ENCODE measurements around the gene NKIRAS1.
"Not testable (repeated sequence)": the region's sequence is repeated elsewhere in the genome, so short reads cannot be mapped to it uniquely, and the experiment has no call there.

The NKIRAS1 gene

DNA sequence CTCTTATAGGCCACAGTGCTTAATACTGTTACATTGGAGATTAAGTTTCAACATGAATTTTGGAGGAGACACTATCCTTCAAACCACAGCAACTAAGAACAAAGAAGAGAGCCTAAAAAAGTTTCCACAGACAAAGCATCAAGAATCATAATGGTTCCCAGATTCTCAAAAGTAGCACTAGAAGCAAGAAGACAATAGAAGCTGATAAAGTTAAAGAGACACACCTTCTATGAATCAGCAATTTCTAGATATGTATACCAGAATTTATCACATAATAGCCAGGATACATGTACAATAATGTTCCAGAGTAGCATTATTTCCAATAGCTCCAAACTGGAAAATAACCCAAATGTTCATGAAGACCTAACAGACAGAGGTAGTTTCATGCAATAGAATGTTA is 12.2 kb downstream of the NKIRAS1 start:
- TF ChIP-seq ZNF274 (IDR thresholded peaks at IDR 0.05; ENCODE audit: low read depth, low read length) = no peak

GRCh38 chr3:23900744-23901143 is 16.0 kb downstream of the NKIRAS1 start:
- no peak overlapping the region for H3K4me3 ChIP-seq (ENCODE audit: low read length)
- no peak for TF ChIP-seq ZNF274 (IDR thresholded peaks at IDR 0.05; ENCODE audit: low read depth, low read length)

More for the DNA sequence above, 12.2 kb downstream of the NKIRAS1 start:
- no peak overlapping the region for H3K4me3 ChIP-seq (ENCODE audit: low read length)

DNA sequence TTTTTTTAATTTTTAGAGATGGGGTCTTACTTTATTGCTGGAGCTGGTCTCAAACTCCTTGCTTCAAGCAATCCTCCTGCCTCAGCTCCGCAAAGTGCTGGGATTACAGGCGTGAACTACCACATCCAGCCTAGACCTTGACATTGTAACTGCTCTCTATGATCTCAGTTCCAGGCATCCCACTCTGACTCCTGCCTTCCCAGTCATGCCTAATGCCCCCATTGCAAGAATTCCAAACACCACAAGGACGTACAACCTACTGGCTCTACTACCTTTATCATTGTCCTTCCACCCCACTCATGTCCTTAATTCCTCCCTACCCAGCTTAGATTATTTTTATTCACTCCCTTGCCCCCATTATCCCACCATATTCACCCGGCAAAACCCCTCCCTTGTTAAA is 21.6 kb downstream of the NKIRAS1 start:
- no peak for TF ChIP-seq ZNF274 (IDR thresholded peaks at IDR 0.05; ENCODE audit: low read depth, low read length)

DNA sequence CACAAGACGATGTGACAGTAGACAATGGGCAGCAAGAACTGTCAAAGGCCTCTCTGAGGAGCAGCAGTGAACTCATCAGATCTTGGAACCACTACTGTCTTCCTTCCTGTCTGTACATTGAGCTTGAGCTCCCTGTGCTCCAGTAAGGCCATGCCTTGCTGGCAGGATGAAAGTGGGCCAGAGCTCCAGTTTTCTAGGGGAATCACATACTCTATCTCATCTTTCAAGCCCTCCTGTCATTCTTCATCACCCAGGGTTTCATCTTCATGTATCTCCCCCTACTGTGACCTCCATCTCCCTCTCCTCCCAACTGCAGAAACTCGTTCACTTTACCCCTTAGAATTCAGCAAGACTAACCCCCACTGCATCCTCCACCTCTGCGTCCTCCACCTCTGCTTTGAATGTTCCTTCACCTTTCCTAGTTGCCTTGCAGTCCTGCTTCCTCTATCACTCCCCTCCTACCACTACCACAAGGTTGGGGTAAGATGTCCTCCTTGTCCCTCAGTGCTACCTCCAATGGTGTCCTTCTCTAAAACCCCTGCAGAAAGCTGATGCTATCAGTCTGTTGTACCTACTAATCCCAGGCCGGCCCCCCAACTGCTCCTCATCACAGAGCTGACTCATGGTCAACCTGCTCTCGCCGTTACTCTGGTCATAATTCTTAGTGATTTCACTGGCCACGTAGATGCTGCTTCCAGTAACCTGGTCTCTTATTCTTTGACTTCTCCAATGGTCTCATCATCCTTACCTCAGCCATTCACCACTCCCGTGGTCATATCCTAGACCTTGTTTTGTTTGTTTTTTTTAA is 22.3 kb downstream of the NKIRAS1 start:
- TF ChIP-seq ZNF274 (IDR thresholded peaks at IDR 0.05; ENCODE audit: low read depth, low read length) = no peak

More for the DNA sequence above, 21.6 kb downstream of the NKIRAS1 start:
- no peak overlapping the region for H3K4me3 ChIP-seq (ENCODE audit: low read length)

GRCh38 chr3:23889950-23890349 is 26.8 kb downstream of the NKIRAS1 start:
- TF ChIP-seq ZNF274 (IDR thresholded peaks at IDR 0.05; ENCODE audit: low read depth, low read length) = no peak
- H3K4me3 ChIP-seq (ENCODE audit: low read length) = no peak overlapping the region

More for the DNA sequence above, 22.3 kb downstream of the NKIRAS1 start:
- H3K4me3 ChIP-seq (ENCODE audit: low read length) = no peak overlapping the region

DNA sequence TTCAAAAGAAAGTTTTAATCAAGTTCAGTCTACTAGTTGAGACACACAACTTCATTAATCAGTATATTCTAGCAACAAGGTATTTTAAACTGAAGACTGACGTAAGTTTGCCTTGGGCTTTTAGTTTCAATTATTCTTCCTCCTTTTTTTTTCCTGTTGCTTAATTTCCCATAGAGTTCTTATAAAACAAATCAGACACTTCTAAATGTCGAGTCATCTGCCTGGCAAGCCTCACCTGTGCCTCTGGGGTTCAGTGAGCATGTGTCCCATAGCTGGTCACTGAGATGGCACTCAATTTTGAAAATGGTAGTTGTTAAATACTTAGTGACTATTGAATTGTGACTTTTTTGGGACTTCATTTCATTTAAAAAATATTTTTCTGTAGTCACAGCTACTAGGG is 27.4 kb downstream of the NKIRAS1 start:
- TF ChIP-seq ZNF274 (IDR thresholded peaks at IDR 0.05; ENCODE audit: low read depth, low read length) = no peak
- H3K4me3 ChIP-seq (ENCODE audit: low read length) = no peak overlapping the region

GRCh38 chr3:23888617-23889228 is 28.1 kb downstream of the NKIRAS1 start:
- no peak overlapping the region for H3K4me3 ChIP-seq (ENCODE audit: low read length)
- no peak for TF ChIP-seq ZNF274 (IDR thresholded peaks at IDR 0.05; ENCODE audit: low read depth, low read length)

GRCh38 chr3:23886311-23886710 is 30.5 kb downstream of the NKIRAS1 start:
- no peak overlapping the region for H3K4me3 ChIP-seq (ENCODE audit: low read length)
- TF ChIP-seq ZNF274 (IDR thresholded peaks at IDR 0.05; ENCODE audit: low read depth, low read length) = no peak

DNA sequence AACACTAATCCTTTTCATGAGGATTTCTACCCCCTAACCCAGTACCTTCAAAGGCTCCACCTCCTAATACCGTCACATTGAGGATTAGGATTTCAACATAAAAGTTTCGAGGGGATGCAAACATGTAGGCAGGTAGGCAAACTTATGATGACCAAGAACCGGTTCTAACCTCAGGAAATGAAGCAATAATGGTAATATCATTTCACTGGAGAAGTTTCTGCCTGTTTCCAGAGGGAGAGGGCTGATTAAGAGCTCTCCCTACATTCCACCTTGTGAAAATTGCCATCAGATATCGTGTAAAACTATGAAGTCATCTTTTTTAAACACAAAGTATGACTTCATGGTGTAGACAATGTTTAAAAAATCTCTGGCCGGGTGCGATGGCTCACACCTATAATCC is 31.6 kb downstream of the NKIRAS1 start:
- H3K4me3 ChIP-seq (ENCODE audit: low read length) = no peak overlapping the region
- TF ChIP-seq ZNF274 (IDR thresholded peaks at IDR 0.05; ENCODE audit: low read depth, low read length) = no peak

GRCh38 chr3:23884481-23884880 is 32.3 kb downstream of the NKIRAS1 start:
- no peak for TF ChIP-seq ZNF274 (IDR thresholded peaks at IDR 0.05; ENCODE audit: low read depth, low read length)
- no peak overlapping the region for H3K4me3 ChIP-seq (ENCODE audit: low read length)

- no peak overlapping the region for H3K4me3 ChIP-seq (ENCODE audit: low read length)
- no peak for TF ChIP-seq ZNF274 (IDR thresholded peaks at IDR 0.05; ENCODE audit: low read depth, low read length)
Observed at GRCh38 chr3:23882487-23882918, 34.3 kb downstream of the NKIRAS1 start.

DNA sequence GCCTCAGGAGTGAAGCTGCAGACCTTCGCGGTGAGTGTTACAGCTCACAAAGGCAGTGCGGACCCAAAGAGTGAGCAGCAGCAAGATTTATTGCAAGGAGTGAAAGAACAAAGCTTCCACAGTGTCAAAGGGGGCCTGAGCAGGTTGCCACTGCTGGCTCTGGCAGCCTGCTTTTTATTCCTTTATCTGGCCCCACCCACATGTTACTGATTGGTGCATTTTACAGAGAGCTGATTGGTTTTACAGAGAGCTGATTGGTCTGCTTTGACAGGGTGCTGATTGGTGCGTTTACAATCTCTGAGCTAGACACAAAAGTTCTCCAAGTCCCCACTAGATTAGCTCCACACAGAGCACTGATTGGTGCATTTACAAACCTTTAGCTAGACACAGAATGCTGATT is 34.8 kb downstream of the NKIRAS1 start:
- not testable (repeated sequence) for H3K4me3 ChIP-seq (ENCODE audit: low read length)

DNA sequence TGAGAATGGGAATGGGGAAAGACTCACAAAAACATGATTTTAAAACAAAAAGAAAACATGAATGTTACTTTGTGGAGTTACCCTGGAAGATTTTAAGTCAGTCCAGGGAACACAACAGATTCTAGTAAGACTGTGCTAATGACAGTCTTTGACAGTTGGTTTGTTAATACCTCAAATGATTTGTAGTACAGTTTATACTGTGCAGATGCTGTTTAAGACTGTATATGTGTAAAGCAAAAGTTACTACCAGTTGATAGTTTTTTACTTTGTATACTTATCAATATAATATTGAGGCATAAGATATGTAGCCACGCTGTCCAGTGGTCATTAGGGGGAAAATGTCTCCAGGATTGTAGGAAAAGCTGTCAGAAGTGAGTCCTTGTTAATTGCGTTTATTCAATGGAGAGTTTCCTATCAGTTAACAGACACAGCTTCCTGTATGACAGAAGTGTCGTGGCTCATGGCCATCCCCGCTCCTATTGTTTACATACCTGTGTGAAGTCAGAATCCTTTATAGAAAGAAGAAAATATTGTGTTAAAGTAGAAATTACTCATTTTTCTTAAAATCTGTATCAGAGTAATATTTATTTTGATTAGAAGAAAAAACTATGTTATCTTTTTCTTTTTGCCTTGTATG is 36.0 kb downstream of the NKIRAS1 start:
- no peak for TF ChIP-seq ZNF274 (IDR thresholded peaks at IDR 0.05; ENCODE audit: low read depth, low read length)
- H3K4me3 ChIP-seq (ENCODE audit: low read length) = no peak overlapping the region

DNA sequence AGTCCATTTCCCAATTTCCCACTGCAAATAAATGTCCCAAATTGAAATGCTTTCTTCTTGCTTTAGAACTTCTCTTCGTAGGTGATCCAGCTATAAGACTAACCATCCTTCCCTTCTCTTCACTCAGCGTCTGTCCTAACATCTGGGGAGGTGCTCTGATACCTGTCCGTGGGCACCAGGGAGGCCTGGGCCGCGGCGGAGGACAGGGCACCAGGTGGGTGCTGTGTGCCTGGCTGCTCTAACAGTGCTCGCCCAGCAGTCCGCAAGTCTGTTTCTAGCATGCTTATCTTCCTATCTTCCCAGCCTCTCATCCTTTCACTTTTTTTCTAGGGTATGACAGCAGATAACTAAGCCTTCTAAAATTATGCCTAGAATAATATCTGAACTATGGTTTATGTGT is 37.3 kb downstream of the NKIRAS1 start:
- no peak for TF ChIP-seq ZNF274 (IDR thresholded peaks at IDR 0.05; ENCODE audit: low read depth, low read length)
- H3K4me3 ChIP-seq (ENCODE audit: low read length) = no peak overlapping the region
